RWPE1 (cell line): ENCODE results near the gene ACTL8.

Experiments used
- CTCF ChIA-PET: fragments of 350-600 bp; sonication (Branson Sonifier 250); formaldehyde crosslinking; extraction: SDS; loops from one replicate; lab custom pipeline; 2021; lab: Yijun Ruan, JAX
- POLR2A ChIA-PET: fragments of 400-600 bp; formaldehyde crosslinking; extraction: SDS; loops from one replicate; lab custom pipeline; 2020; ENCODE audit warnings: antibody characterized with exemption; ENCODE audit not compliant: low non-redundant PET; lab: Yijun Ruan, JAX
- DNase-seq: peaks from one replicate; pipeline ENCODE4 v3.0.0; 2012; ENCODE audit warnings: low spot score
- H3K27ac ChIP-seq: fragments of 450-650 bp; 2 replicates; pipeline ENCODE4 v1.5.1; 2017
- TF ChIP-seq, protein P1 (sequence below): fragments of 450-650 bp; conservative IDR thresholded peaks from 2 replicates; pipeline ENCODE4 v1.5.1; 2017; ENCODE audit warnings: low read depth, mild to moderate bottlenecking

The ACTL8 gene

DNA sequence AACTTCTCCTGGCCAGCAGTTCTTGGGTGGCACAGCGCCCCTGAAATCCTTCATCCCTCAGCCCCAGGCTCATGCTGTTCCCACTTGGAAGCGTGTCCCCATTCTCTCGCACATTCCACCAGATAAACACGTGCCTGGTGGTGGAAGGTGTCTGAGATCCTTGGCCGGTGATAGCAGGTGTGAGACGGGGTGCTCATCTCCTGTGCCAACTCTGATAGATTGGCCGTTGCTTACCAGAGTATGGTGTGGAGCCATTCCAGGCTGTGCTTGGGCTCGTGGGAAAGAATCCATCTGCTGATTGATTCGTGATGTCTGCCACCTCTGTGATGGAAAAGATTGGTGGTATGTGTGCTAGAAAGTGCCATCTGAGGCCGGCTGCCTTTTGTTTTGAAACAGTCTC lies 22.2 kb downstream of the ACTL8 start:
- TF ChIP-seq, protein P1, sequence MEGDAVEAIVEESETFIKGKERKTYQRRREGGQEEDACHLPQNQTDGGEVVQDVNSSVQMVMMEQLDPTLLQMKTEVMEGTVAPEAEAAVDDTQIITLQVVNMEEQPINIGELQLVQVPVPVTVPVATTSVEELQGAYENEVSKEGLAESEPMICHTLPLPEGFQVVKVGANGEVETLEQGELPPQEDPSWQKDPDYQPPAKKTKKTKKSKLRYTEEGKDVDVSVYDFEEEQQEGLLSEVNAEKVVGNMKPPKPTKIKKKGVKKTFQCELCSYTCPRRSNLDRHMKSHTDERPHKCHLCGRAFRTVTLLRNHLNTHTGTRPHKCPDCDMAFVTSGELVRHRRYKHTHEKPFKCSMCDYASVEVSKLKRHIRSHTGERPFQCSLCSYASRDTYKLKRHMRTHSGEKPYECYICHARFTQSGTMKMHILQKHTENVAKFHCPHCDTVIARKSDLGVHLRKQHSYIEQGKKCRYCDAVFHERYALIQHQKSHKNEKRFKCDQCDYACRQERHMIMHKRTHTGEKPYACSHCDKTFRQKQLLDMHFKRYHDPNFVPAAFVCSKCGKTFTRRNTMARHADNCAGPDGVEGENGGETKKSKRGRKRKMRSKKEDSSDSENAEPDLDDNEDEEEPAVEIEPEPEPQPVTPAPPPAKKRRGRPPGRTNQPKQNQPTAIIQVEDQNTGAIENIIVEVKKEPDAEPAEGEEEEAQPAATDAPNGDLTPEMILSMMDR: no peak
- CTCF ChIA-PET: no interaction called here
- H3K27ac ChIP-seq: no peak overlapping the region
- POLR2A ChIA-PET: no interaction called here
- no peak for DNase-seq

DNA sequence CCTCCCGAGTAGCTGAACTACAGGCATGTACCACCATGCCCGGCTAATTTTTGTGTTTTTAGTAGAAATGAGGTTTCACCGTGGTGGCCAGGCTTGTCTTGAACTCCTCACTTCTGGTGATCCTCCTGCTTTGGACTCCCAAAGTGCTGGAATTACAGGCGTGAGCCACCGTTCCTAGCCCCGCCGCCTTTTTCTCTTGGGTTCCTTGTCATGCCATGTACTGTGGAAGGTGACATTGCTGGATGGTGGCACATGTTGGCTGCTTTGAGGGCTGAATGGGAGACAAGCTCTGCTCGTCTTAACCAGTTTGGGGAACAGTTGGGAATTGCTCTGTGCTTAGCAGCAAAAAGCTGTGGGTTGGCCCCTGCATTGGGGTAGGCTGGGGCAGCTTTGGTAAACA lies 22.7 kb downstream of the ACTL8 start:
- no peak overlapping the region for H3K27ac ChIP-seq
- TF ChIP-seq, protein P1: no peak
- DNase-seq: no peak
- POLR2A ChIA-PET: no interaction called here
- CTCF ChIA-PET: interaction anchor here (0.5 to 0.7 kb wide), 3 partner anchors 146 to 802 kb away, joined by 3 read pairs; no protein-coding TSS in a partner anchor

- TF ChIP-seq, protein P1: no peak
- no peak for DNase-seq
- H3K27ac ChIP-seq: no peak overlapping the region
- ChIA-PET POLR2A (no interaction called here), CTCF (interaction anchor here (0.6 kb wide), 1 partner anchor 1143 kb away, joined by 3 read pairs; no protein-coding TSS in a partner anchor)
Measured at GRCh38 chr1:17780916-17781315, 25.8 kb downstream of the ACTL8 start.

- POLR2A ChIA-PET: no interaction called here
- TF ChIP-seq, protein P1: no peak
- DNase-seq: no peak
- H3K27ac ChIP-seq: no peak overlapping the region
- CTCF ChIA-PET: no interaction called here
Measured at GRCh38 chr1:17789926-17790325, 34.8 kb downstream of the ACTL8 start.

- ChIA-PET CTCF (no interaction called here), POLR2A (no interaction called here)
- no peak for DNase-seq
- no peak overlapping the region for H3K27ac ChIP-seq
- TF ChIP-seq, protein P1: no peak
Measured at GRCh38 chr1:17790383-17791054, 35.4 kb downstream of the ACTL8 start.

- no peak for DNase-seq
- ChIA-PET POLR2A (no interaction called here), CTCF (no interaction called here)
- TF ChIP-seq, protein P1: no peak
- H3K27ac ChIP-seq: no peak overlapping the region
Measured at GRCh38 chr1:17791055-17791390, 35.9 kb downstream of the ACTL8 start.
